HL-60/S4 treated with retinoic acid at 250 ng/mL for 4 days and 3 days (cell line): Measurements from ENCODE around the gene PHACTR4.
"Not testable (repeated sequence)": the region's sequence is repeated elsewhere in the genome, so short reads cannot be mapped to it uniquely, and the experiment has no call there.

Experiments
- in situ Hi-C: fragments of 300-500 bp; cut with MboI; formaldehyde crosslinking; loops from 2 replicates; pipeline ENCODE4 v1.7.0; 2022; ENCODE audit warnings: low sequenced_read_pairs

PHACTR4 gene

DNA sequence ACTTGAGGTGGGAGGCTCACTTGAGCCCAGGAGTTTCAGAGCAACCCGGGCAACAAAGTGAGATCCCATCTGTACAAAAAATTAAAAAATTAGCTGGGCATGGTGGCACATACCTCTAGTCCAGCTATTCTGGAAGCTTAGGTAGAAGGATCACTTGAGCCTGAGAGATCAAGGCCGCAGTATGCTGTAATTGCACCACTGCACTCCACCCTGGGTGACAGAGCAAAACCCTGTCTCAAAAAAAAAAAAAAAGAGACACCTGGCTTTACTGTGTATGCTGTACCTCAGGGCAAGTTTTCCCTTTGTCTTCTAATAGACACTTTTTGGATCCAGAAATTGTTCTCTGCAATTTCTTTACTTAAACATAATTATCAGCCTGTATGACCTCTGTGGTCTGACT is 113.2 kb downstream of the PHACTR4 start:
- in situ Hi-C loops = no loop called here

- in situ Hi-C loops = no loop called here
Observed at GRCh38 chr1:28494737-28495136, 125.2 kb downstream of the PHACTR4 start.

GRCh38 chr1:28499553-28499952 is 130.0 kb downstream of the PHACTR4 start:
- in situ Hi-C loops = no loop called here

- in situ Hi-C loops = no loop called here
Observed at GRCh38 chr1:28501925-28502324, 132.4 kb downstream of the PHACTR4 start.

DNA sequence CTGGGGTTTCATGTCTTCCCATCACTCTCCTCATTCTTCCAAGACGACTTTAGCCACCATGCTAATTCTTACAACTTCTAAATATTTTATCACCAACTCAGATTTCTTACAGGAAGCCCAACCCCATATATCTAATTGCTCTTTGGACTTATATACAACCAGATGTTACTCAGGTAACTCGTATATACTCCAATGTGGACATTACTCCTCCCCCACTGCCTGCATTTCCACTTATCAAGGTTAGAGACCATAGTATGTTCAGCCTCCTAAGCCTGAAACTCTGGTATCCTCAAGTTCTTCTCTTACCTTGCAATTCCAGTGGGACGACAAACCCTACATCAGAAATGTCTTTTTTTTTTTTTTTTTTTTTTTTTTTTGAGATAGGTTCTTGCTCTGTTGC is 133.6 kb downstream of the PHACTR4 start:
- in situ Hi-C loops = no loop called here

DNA sequence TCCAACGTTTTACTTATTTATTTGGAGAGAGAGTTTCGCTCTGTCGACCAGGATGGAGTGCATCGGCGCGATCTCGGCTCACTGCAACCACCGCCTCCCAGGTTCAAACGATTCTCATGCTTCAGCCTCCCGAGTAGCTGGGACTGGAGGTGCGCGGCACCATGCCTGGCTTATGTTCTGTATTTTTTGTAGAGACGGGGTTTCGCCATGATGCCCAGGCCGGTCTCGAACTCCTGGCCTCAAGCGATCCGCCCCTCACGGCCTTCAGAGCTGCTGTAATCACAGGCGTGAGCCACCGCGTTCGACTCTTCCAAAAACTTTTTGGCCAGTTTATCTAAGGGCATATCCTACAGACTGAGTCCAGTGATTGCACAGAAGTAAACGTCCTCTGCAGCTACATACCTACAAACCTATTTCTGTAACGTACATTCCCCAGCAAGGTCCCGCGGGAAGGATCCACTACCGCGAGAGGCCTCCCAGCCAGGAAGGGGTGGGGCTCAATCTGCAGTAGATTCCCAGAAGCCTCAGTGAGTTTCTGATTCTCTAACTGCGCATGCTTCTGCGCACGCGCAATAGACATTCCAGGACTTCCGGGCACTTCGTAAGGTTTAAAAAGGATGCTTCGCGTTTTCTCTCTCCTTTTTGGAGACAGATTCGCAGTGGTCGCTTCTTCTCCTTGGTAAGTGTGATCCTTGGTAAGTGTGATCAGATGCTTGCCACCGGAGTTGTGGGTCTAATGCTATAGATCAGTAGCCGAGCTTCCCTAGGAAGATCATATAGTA is 136.1 kb downstream of the PHACTR4 start, which contains the start of gene RCC1:
Gene RCC1 (plus strand): TSS at position 638 of the 782 bp plus-strand sequence. CDS start 23,824 bp downstream, outside the sequence.
- in situ Hi-C loops = no loop called here

- in situ Hi-C loops = no loop called here
Observed at GRCh38 chr1:28506907-28507246, 137.3 kb downstream of the PHACTR4 start.

DNA sequence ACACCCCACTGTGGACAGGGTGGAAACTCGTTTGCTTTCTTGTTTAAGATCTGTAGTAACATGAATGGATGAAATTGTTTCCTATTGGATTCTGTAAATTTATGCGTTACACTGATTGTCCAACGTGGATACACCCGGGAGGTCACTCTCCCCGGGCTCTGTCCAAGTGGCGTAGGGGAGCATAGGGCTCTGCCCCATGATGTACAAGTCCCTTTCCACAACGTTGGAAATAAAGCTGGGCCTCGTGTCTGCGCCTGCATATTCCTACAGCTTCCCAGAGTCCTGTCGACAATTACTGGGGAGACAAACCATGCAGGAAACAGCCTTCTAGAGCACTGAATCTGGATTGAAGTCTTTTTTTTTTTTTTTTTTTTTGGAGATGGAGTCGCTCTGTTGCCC is 137.7 kb downstream of the PHACTR4 start:
- in situ Hi-C loops = no loop called here

GRCh38 chr1:28507646-28508434 is 138.3 kb downstream of the PHACTR4 start:
- in situ Hi-C loops = no loop called here

DNA sequence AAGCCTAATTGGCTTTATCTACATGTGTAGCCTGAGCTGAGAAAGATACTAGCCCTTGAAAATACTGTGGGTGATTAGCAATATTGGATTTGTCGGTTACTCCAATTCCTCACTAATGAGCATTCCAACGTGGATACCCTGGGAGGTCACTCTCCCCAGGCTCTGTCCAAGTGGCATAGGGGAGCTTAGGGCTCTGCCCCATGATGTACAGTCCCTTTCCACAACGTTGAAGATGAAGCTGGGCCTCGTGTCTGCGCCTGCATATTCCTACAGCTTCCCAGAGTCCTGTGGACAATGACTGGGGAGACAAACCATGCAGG is 138.9 kb downstream of the PHACTR4 start:
- in situ Hi-C loops = no loop called here

DNA sequence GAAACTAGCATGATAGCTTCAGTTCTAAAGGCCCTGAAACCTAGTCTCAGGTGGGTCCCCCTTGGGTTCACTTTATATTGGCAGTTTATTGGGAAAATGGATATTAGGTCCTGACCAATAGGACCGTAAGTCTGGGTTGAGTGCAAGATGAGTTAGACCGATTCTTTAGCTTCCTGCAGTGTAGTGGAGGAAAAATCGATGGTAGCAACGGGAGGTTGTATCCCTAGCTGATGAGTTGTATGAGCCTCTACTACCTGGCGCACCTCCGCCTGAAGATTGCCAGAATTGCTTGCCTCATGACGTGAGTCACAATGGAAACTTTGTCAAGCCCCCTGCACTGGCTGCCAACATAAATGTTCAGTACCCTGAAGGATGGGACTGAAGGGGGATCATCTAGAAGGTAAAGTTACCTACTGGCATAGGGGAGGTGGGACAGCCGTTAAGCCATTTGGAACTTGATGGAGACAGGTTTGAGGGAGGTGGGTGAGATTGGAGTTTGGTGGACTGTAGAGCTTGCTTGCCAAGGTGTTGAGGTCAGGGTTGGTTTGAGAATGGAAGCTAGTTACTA is 140.2 kb downstream of the PHACTR4 start:
- in situ Hi-C loops = no loop called here

GRCh38 chr1:28510273-28510969 is 140.9 kb downstream of the PHACTR4 start:
- in situ Hi-C loops = no loop called here

DNA sequence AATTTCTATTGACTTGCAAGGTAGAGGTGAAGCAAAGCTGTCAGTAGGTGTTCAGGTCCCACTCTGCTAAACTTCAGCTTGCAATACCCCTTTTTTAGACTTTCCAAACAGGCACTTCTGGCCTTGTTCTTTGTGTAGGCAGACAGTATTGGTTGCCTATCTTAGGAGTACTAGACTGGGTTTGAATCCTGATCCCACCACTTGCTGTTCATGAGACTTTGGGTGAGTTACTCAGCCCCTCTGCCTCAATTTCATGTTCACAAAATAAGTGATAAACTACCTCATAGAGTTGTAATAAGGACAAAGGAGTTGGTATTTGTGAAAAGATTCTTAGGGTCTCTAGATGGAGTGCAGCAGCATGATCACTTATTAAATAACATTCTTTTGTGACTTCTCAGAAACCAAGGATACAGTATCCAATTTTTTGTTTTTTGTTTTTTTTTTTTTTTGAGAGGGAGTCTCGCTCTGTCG is 141.5 kb downstream of the PHACTR4 start:
- in situ Hi-C loops = no loop called here

- in situ Hi-C loops = no loop called here
Observed at GRCh38 chr1:28512058-28512611, 142.6 kb downstream of the PHACTR4 start.

DNA sequence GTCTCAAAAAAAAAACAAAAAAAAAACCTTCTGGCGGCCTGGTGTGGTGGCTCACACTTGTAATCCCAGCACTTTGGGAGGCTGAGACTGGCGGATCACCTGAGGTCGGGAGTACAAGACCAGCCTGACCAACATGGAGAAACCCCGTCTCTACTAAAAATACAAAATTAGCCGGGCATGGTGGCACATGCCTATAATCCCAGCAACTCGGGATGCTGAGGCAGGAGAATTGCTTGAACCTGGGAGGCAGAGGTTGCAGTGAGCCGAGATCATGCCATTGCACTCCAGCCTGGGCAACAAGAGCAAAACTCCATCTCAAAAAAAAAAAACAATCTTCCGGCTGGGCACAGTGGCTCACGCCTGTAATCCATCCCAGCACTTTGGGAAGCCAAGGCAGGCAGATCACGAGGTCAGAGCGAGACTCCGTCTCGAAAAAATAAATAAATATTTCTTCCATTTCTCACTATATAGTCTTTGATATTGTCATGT is 144.9 kb downstream of the PHACTR4 start:
- in situ Hi-C loops = not testable (repeated sequence)

DNA sequence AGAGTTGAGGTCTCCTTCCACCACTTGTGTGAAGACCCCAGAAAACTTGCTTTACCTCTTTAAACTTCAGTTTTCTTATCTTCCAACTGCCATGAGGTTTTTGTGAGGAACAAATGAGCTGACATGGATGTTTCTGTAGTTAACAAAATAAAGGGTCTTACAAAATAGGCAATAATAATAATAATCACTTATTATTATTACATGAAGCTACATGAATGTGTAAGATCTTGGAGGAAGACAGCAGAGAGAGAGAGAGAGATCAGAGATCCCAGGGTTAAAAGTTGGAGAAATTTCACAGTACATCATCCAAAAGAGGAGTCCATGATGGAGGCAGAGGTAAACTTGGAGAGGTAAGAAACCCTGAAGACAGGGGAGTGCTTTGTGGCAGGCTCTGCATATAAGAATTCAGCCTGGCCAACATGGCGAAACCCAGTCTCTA is 147.0 kb downstream of the PHACTR4 start:
- in situ Hi-C loops = no loop called here

DNA sequence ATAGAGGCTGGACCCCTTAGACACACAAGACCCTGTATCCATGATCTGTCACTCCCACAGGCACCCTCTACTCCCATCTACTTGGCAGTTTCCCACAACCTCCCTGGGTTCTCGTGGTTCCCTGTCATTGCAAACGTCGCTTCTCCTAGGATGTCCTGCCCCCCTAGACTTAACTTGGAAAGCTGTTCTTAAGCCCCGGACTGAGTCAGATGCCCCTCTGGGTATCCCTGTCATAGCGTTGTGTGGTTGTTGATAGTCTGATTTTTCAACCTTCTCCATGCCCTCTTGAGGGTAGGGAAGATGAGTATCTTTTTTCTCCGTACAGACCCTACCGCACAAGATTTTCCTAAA is 148.1 kb downstream of the PHACTR4 start:
- in situ Hi-C loops = no loop called here

DNA sequence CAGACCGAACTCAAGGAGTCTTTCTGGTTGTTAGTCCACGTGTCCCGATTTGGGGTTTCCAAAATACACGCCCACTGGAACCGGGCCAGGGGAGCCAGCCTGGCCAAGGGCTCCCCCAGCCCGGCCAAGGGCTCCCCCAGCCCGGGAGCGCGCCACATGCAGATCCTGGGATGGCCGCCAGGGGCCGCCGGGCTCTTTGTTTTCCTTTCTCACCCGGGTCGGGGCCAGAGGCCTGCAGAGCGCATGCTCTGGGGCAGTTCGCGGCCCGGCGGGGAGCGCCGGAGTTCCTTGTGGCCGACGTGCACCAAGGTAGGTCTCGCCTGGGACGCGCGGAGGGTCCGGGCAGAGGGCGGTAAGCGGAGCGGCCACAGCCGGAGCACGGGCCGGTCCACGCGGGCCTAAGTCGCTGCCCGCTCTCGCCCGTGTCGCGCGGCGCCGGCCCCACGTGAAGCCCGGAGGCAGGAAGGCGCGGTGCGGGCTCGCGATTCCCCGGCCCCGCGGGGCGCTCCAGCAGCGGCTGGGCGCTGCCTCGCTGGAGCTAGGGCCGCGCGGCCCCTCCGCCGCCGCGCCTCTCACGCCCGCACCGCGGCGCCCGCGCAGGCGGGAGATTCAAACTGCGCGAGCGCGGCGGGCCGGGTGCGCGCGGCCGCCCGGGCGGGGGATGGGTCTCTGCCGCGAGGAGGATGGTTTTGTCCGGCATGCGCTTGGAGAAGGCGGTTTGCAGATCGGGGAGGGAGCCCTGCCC is 148.6 kb downstream of the PHACTR4 start:
- in situ Hi-C loops = no loop called here

DNA sequence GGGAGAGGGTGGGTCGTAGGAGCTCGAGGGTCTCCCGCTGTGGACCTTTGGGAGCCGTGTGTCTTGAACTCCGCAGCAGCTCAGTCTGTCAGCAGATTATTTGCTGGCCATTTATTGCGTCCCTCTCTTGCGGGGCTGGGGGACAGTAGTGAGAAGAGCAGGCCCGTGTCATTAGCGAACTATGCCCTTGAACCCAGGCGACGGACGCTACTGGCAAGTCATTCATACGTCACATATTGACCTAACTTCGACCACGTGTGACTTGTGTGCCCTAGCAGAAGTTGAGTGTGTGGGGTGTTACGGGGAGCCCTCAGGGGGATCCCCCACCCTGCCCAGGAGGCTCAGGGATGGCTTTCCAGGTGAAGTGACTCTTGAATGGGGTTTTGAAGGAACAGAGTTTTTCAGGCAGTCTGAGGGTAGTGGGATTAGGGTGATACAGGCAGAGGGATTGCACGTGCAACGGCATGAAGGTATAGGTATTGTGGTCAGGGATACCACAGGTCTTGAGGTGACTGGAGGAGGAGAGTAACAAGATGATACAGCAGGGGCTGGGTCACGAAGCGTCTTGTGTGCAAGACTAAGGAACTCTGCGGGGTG is 149.3 kb downstream of the PHACTR4 start:
- in situ Hi-C loops = no loop called here
